Lower leg skin (tissue), 4 donors: ENCODE measurements around the gene CMTM8. TPM values are rescaled to one million over a fixed set of nuclear protein-coding genes. Genes with fewer than 3 reads are reported as not detected.

Source experiments
- DNase-seq, 2 donors: peaks; one replicate each; pipeline ENCODE4 v3.0.0-alpha.2; 2019; ENCODE audit warnings: low spot score in 2 of 2
- H3K4me3 ChIP-seq: fragments of 200-600 bp; sonication (generic); 2 replicates; pipeline ENCODE4 v1.5.1; 2017; ENCODE audit warnings: mild to moderate bottlenecking, low read depth; ENCODE audit not compliant: poor library complexity, severe bottlenecking
- CTCF ChIP-seq, 3 donors: fragments of 450-650 bp; IDR thresholded peaks; one replicate each; pipeline ENCODE4 v1.5.1; 2016; ENCODE audit warnings: antibody characterized with exemption in 3 of 3, mild to moderate bottlenecking in 3 of 3, moderate library complexity in 2 of 3
- POLR2A ChIP-seq, 2 donors: fragments of 450-650 bp; IDR thresholded peaks; one replicate each; pipeline ENCODE4 v1.6.1; 2016 to 2017; ENCODE audit warnings: antibody characterized with exemption in 2 of 2, mild to moderate bottlenecking in 1 of 2, moderate library complexity in 1 of 2
- WGBS, 2 donors: methylation state at CpG; one replicate each; pipeline ENCODE4 v1.1.5; 2018; 5-methylcytosine and 5-hydroxymethylcytosine counted together
- intact Hi-C: fragments of 100-400 bp; cut with DNase I; formaldehyde crosslinking; loops from one replicate; pipeline ENCODE4 v1.15.0; 2023; ENCODE audit warnings: low total_unique reads
- total RNA-seq, 4 donors: library from RNA; depleted of rRNA; stranded (reverse); fragments of >200 nt; gene quantifications; one replicate each; pipeline ENCODE4 v1.1.0, GENCODE V29; 2016

Gene CMTM8
- total RNA-seq, 4 donors from 2014 or later: 11.0 to 24.7 (median 15.5) TPM

DNA sequence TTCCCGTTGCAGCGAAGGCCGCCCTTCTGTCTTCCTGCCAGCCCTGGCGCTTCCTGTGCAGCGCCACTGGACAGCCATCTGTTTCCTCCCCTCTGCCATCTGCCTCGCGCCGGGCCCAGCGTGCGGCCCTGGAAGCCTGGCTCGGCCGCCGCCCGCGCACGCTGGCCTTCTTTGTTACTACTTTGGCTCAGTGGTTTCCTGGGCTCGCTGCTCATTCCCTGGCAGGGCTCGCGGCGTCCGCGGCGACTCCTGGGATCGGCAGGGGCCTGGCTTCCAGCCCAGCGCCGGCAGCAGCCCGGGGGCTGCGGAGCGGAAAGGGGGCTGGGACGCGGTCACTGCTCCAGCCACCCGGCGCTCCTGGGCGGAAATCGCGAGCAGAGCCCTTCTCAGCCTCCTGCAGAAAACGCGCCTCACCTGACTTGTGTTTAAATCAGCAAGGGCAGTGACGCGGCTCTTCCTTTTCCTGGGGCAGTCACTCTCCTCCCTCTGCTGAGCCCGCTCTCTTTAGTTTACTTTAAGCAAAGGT is 163.1 kb downstream of the CMTM8 start:
- peak; percentile 47 to 94 for DNase-seq
- TF ChIP-seq CTCF (IDR thresholded peaks at IDR 0.05) (no peak), POLR2A (IDR thresholded peaks at IDR 0.05) (no peak)
- intact Hi-C loops: no loop called here

GRCh38 chr3:32403663-32404062 is 165.2 kb downstream of the CMTM8 start:
- no peak for TF ChIP-seq CTCF (IDR thresholded peaks at IDR 0.05)
- no peak for TF ChIP-seq POLR2A (IDR thresholded peaks at IDR 0.05)
- intact Hi-C loops: no loop called here
- DNase-seq: no peak
- WGBS, 2 donors: 40 to 46% methylated on average over 3 of the region's 3 CpGs
- no peak overlapping the region for H3K4me3 ChIP-seq

More for the DNA sequence above, 163.1 kb downstream of the CMTM8 start:
- WGBS, 2 donors: 1 to 4% methylated on average over 25 to 38 of the region's 41 CpGs
- H3K4me3 ChIP-seq: peak overlapping the region; percentile 12

DNA sequence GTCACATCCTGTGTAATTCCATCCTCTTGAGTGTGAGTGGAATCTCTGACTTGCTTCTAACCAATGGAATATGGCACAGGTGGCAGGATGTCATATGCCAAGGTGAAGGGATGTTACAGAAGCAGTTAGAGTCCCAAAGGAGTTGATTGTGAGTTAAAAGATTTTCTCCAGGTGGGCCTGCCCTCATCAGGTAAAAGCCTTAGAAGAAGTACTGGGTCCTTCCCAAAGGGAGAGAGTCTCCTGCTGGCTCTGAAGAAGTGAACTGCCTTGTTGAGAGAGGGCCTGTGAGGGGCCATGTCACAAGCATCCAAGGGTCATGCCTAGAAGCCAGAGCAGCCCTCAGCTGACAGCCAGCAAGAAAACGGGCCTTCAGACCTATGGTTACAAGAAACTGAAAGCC is 166.2 kb downstream of the CMTM8 start:
- intact Hi-C loops: no loop called here
- peak in 1 of 2 donors; percentile 37 for DNase-seq
- no peak overlapping the region for H3K4me3 ChIP-seq
- 89 to 100% methylated on average over 1 of the region's 1 CpG for WGBS, 2 donors
- no peak for TF ChIP-seq CTCF (IDR thresholded peaks at IDR 0.05)
- no peak for TF ChIP-seq POLR2A (IDR thresholded peaks at IDR 0.05)

- intact Hi-C loops: no loop called here
- WGBS, 2 donors: 42 to 43% methylated on average over 2 of the region's 2 CpGs
- TF ChIP-seq CTCF (IDR thresholded peaks at IDR 0.05) (no peak), POLR2A (IDR thresholded peaks at IDR 0.05) (no peak)
- DNase-seq: peak in 1 of 2 donors; percentile 29
- no peak overlapping the region for H3K4me3 ChIP-seq
These were observed 166.7 kb downstream of the CMTM8 start for GRCh38 chr3:32405155-32405554.

DNA sequence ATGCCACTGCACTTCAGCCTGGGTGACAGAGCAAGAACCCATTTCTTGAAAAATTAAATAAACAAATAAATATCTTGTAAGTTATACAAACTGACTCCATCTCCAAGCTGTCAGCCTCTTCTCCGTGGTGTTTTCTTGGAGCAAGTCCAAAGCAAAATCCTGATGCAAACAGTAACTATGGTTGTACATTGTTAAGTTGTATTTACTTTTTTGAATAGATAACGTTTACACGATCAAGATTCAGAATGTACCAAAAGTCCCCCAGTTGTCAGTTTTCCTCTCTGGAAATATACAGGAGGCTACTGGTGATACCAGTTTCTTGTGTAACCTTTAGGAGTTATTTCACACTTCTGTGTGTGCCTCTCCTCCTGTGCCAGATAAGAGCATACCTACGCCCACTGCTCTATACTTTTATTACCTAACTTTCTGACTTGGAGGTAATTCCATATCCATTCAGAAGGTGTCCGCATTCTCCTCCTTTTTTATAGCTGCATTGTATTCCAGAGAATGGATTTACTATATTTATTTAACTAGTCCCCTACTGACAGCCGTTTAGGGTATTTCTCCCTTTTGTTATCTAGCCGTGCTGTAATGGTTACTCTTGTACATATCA is 167.3 kb downstream of the CMTM8 start:
- no peak for TF ChIP-seq POLR2A (IDR thresholded peaks at IDR 0.05)
- no peak for TF ChIP-seq CTCF (IDR thresholded peaks at IDR 0.05)
- 70 to 80% methylated on average over 7 of the region's 7 CpGs for WGBS, 2 donors
- no peak for DNase-seq
- no peak overlapping the region for H3K4me3 ChIP-seq
- intact Hi-C loops: no loop called here
